ENCODE measurements around the gene TTBK2. TPM values are rescaled to one million over a fixed set of nuclear protein-coding genes. Genes with fewer than 3 reads are reported as not detected.

TTBK2 gene
- total RNA-seq, 1 experiment from 2014 or later = 17.2 TPM

DNA sequence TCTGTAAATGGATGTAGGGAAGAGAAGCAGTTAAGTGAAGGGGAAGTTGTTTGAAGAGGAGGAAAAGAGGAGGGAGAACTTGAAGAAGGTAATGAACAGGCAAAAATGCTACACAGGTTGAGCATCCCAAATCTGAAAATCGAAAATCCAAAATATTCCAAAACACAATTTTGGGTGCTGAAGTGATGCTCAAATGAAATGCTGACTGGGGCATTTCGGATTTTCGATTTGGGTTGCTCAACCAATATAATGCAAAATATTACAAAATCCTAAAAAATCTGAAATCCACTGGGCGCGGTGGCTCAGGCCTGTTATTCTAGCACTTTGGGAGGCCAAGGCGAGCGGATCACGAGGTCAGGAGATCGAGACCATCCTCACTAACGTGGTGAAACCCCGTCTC lies 121.8 kb downstream of the TTBK2 start:
- no peaks in the 10 kb centered on the region for H3K4me1 ChIP-seq (ENCODE audit: control insufficient read depth, insufficient read depth, low read length)
- no peaks in the 10 kb centered on the region for H3K27me3 ChIP-seq (ENCODE audit: control insufficient read depth, insufficient read depth, low read length)
- DNase-seq (ENCODE audit: low read depth, low spot score) = no peak
- no peaks in the 10 kb centered on the region for H3K36me3 ChIP-seq (ENCODE audit: control insufficient read depth, insufficient read depth, low read length)
- intact Hi-C loops (cut with micrococcal nuclease; ENCODE audit: unreplicated experiment) (no loop called here), in situ Hi-C loops (cut with HindIII; ENCODE audit: low pct_unique_long_range_greater_than_20kb, low sequenced_read_pairs) (no loop called here)
- no peak overlapping the region for H3K27ac ChIP-seq (ENCODE audit: low read length)
- H3K9me3 ChIP-seq (ENCODE audit: control insufficient read depth, insufficient read depth, low read depth, low read length) = no peaks in the 10 kb centered on the region
- CTCF ChIA-PET = no interaction called here
- POLR2A ChIA-PET = no interaction called here
- BruUV-seq (replicated peaks) = no TSS peak
- no peak for TF ChIP-seq TCF7L2 (IDR thresholded peaks at IDR 0.05; ENCODE audit: low read depth, low read length)
- TF ChIP-seq POLR2AphosphoS5 (IDR thresholded peaks at IDR 0.05; ENCODE audit: low read depth, low read length) = no peak
- TF ChIP-seq SIN3A (IDR thresholded peaks at IDR 0.05; ENCODE audit: borderline replicate concordance, insufficient read depth, low read depth, low read length) = no peak
- H3K4me3 ChIP-seq (ENCODE audit: low read depth in 2 of 2, low read length in 2 of 2) = no peak overlapping the region
- ATAC-seq = no peak

GRCh38 chr15:42796955-42797782 lies 123.4 kb downstream of the TTBK2 start:
- ChIA-PET CTCF (no interaction called here), POLR2A (interaction anchor here (0.5 kb wide), 1 partner anchor 13 kb away, joined by 3 read pairs; no protein-coding TSS in a partner anchor)
- DNase-seq (ENCODE audit: low read depth, low spot score) (no peak), ATAC-seq (no peak)
- Histone ChIP-seq H3K36me3 (ENCODE audit: control insufficient read depth, insufficient read depth, low read length) (no peaks in the 10 kb centered on the region), H3K27ac (ENCODE audit: low read length) (no peak overlapping the region), H3K27me3 (ENCODE audit: control insufficient read depth, insufficient read depth, low read length) (no peaks in the 10 kb centered on the region), H3K9me3 (ENCODE audit: control insufficient read depth, insufficient read depth, low read depth, low read length) (no peaks in the 10 kb centered on the region), H3K4me3 (ENCODE audit: low read depth in 2 of 2, low read length in 2 of 2) (no peak overlapping the region), H3K4me1 (ENCODE audit: control insufficient read depth, insufficient read depth, low read length) (no peaks in the 10 kb centered on the region)
- TF ChIP-seq TCF7L2 (IDR thresholded peaks at IDR 0.05; ENCODE audit: low read depth, low read length) = no peak
- no peak for TF ChIP-seq SIN3A (IDR thresholded peaks at IDR 0.05; ENCODE audit: borderline replicate concordance, insufficient read depth, low read depth, low read length)
- TF ChIP-seq CTCF (IDR thresholded peaks at IDR 0.05) = no peak; the same call in 1 of the 2 replicates
- TF ChIP-seq POLR2AphosphoS5 (IDR thresholded peaks at IDR 0.05; ENCODE audit: low read depth, low read length) = no peak
- no peak for TF ChIP-seq REST (IDR thresholded peaks at IDR 0.05; ENCODE audit: insufficient read depth in 1 of 2, low read depth in 2 of 2, low read length in 1 of 2)
- intact Hi-C loops (cut with micrococcal nuclease; ENCODE audit: unreplicated experiment) = no loop called here
- in situ Hi-C loops (cut with HindIII; ENCODE audit: low pct_unique_long_range_greater_than_20kb, low sequenced_read_pairs) = no loop called here
- no TSS peak for BruUV-seq (replicated peaks)

DNA sequence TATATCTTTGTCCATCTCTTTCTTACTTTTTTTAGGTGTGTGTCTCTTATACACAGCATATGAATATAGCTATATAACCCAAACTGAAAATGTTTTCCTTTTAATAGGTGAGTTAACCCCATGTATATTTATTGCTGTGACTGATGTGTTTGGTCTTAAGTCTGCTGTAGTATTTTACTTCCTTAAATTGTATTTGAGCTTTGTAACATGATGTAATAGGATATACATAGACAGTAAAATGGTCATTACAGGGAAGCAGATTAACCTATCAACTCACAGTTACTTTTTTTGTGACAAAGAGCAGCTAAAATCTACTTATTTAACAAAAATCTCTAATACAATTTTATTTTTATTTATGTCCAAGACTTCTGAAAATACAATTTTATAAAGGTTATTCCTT lies 131.9 kb downstream of the TTBK2 start:
- ChIA-PET CTCF (no interaction called here), POLR2A (no interaction called here)
- in situ Hi-C loops (cut with HindIII; ENCODE audit: low pct_unique_long_range_greater_than_20kb, low sequenced_read_pairs) (no loop called here), intact Hi-C loops (cut with micrococcal nuclease; ENCODE audit: unreplicated experiment) (no loop called here)
- Histone ChIP-seq H3K36me3 (ENCODE audit: control insufficient read depth, insufficient read depth, low read length) (no peaks in the 10 kb centered on the region), H3K9me3 (ENCODE audit: control insufficient read depth, insufficient read depth, low read depth, low read length) (no peaks in the 10 kb centered on the region), H3K4me3 (ENCODE audit: low read depth in 2 of 2, low read length in 2 of 2) (no peak overlapping the region), H3K27ac (ENCODE audit: low read length) (no peak overlapping the region), H3K4me1 (ENCODE audit: control insufficient read depth, insufficient read depth, low read length) (no peaks in the 10 kb centered on the region), H3K27me3 (ENCODE audit: control insufficient read depth, insufficient read depth, low read length) (no peaks in the 10 kb centered on the region)
- BruUV-seq (replicated peaks) = no TSS peak
- ATAC-seq (no peak), DNase-seq (ENCODE audit: low read depth, low spot score) (no peak)
- TF ChIP-seq REST (IDR thresholded peaks at IDR 0.05; ENCODE audit: insufficient read depth in 1 of 2, low read depth in 2 of 2, low read length in 1 of 2) = no peak

Measured in Panc1 (cell line).